ENCODE data around the gene SCG3. TPM values are rescaled to one million over a fixed set of nuclear protein-coding genes. Genes with fewer than 3 reads are reported as not detected.

The SCG3 gene
- total RNA-seq, 4 donors from 2014 or later, result not detected

GRCh38 chr15:51724199-51724598 is 42.9 kb downstream of the SCG3 start:
- DNase-seq (ENCODE audit: low spot score in 2 of 2), result no peak
- TF ChIP-seq EP300 (IDR thresholded peaks at IDR 0.05) (no peak), POLR2A (IDR thresholded peaks at IDR 0.05) (no peak), POLR2AphosphoS5 (IDR thresholded peaks at IDR 0.05) (no peak)
- TF ChIP-seq, protein P1, sequence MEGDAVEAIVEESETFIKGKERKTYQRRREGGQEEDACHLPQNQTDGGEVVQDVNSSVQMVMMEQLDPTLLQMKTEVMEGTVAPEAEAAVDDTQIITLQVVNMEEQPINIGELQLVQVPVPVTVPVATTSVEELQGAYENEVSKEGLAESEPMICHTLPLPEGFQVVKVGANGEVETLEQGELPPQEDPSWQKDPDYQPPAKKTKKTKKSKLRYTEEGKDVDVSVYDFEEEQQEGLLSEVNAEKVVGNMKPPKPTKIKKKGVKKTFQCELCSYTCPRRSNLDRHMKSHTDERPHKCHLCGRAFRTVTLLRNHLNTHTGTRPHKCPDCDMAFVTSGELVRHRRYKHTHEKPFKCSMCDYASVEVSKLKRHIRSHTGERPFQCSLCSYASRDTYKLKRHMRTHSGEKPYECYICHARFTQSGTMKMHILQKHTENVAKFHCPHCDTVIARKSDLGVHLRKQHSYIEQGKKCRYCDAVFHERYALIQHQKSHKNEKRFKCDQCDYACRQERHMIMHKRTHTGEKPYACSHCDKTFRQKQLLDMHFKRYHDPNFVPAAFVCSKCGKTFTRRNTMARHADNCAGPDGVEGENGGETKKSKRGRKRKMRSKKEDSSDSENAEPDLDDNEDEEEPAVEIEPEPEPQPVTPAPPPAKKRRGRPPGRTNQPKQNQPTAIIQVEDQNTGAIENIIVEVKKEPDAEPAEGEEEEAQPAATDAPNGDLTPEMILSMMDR (IDR thresholded peaks at IDR 0.05), result no peak
- no peaks in the 10 kb centered on the region for H3K36me3 ChIP-seq
- WGBS, result 86% methylated on average over 2 of the region's 2 CpGs
- H3K4me1 ChIP-seq, result peaks cover 24% of the 10 kb centered on the region
- no peak overlapping the region for H3K4me3 ChIP-seq
- H3K27me3 ChIP-seq, result no peaks in the 10 kb centered on the region
- no peak overlapping the region for H3K27ac ChIP-seq
- no peaks in the 10 kb centered on the region for H3K9me3 ChIP-seq

- no peaks in the 10 kb centered on the region for H3K9me3 ChIP-seq
- no peaks in the 10 kb centered on the region for H3K27me3 ChIP-seq
- TF ChIP-seq, protein P1 (IDR thresholded peaks at IDR 0.05), result no peak
- 21% methylated on average over 1 of the region's 1 CpG for WGBS
- no peak for DNase-seq (ENCODE audit: low spot score in 2 of 2)
- H3K27ac ChIP-seq, result no peak overlapping the region
- no peak overlapping the region for H3K4me3 ChIP-seq
- peaks cover 24% of the 10 kb centered on the region for H3K4me1 ChIP-seq
- H3K36me3 ChIP-seq, result no peaks in the 10 kb centered on the region
These were observed 43.4 kb downstream of the SCG3 start for GRCh38 chr15:51724673-51725072.

DNA sequence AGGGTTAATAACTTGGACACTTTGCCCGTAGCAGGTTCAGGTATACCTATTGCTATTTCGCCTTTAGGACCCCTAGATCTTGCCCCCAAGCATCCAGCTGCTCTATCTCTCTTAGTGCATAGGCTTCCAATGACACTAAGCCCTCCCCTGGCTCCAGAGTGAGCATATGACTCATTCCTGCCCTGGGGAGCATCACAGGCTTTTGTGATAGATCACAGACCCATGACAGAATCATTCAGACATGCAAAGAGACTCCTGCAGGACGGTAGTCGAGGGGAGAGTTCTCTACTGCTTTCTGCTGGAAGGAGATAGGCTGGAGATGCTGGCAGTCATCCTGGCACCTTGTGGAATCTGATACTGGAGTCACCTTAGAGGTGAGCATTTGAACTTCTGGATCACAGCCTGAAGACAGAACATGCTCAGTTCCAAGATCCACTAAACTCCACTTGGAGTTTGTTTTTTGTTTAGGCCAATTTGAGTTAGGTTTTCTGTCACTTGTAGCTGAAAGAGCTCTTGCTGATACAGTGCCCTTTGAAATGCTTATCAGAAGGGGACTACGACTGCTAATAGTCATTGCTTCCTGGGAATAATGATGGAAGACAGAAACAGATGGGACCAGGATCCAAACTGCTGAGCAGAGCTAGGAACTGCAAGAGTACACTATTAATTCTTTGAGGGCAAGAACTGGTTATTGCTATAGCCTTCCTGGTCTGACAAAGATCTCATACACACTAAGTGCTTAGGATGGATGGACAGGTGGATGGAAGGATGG is 45.2 kb downstream of the SCG3 start:
- Histone ChIP-seq H3K27ac (no peak overlapping the region), H3K9me3 (no peaks in the 10 kb centered on the region), H3K4me1 (peaks cover 30% of the 10 kb centered on the region), H3K27me3 (no peaks in the 10 kb centered on the region), H3K36me3 (no peaks in the 10 kb centered on the region), H3K4me3 (no peak overlapping the region)
- no peak for TF ChIP-seq EP300 (IDR thresholded peaks at IDR 0.05)
- TF ChIP-seq POLR2A (IDR thresholded peaks at IDR 0.05), result peak in 1 of 2 donors; percentile 18
- WGBS, result 28% methylated on average over 5 of the region's 5 CpGs
- DNase-seq (ENCODE audit: low spot score in 2 of 2), result peak in 1 of 2 donors; percentile 74

- Histone ChIP-seq H3K4me1 (peaks cover 37% of the 10 kb centered on the region), H3K27me3 (no peaks in the 10 kb centered on the region), H3K27ac (no peak overlapping the region), H3K36me3 (no peaks in the 10 kb centered on the region), H3K9me3 (no peaks in the 10 kb centered on the region), H3K4me3 (no peak overlapping the region)
- WGBS, result 85% methylated on average over 4 of the region's 4 CpGs
- TF ChIP-seq EP300 (IDR thresholded peaks at IDR 0.05) (no peak), POLR2A (IDR thresholded peaks at IDR 0.05) (no peak), POLR2AphosphoS5 (IDR thresholded peaks at IDR 0.05) (no peak)
- TF ChIP-seq, protein P1 (IDR thresholded peaks at IDR 0.05), result no peak
- no peak for DNase-seq (ENCODE audit: low spot score in 2 of 2)
These were observed 46.0 kb downstream of the SCG3 start for GRCh38 chr15:51727141-51727897.

- DNase-seq (ENCODE audit: low spot score in 2 of 2), result no peak
- H3K27ac ChIP-seq, result peak overlapping the region; percentile 12
- no peaks in the 10 kb centered on the region for H3K36me3 ChIP-seq
- peak overlapping the region; percentile 33 for H3K4me3 ChIP-seq
- H3K4me1 ChIP-seq, result peaks cover 29% of the 10 kb centered on the region
- no peaks in the 10 kb centered on the region for H3K9me3 ChIP-seq
- no peaks in the 10 kb centered on the region for H3K27me3 ChIP-seq
- TF ChIP-seq POLR2AphosphoS5 (IDR thresholded peaks at IDR 0.05) (no peak), POLR2A (IDR thresholded peaks at IDR 0.05) (no peak), EP300 (IDR thresholded peaks at IDR 0.05) (no peak)
- TF ChIP-seq, protein P1 (IDR thresholded peaks at IDR 0.05), result no peak
- 30% methylated on average over 5 of the region's 5 CpGs for WGBS
These were observed 50.4 kb downstream of the SCG3 start for GRCh38 chr15:51731549-51732267.
